ENCODE measurements around the gene ELAVL2.

The ELAVL2 gene

GRCh38 chr9:23648651-23649050, 177.4 kb downstream of the ELAVL2 start:
- no peak overlapping the region for H3K4me3 ChIP-seq (ENCODE audit: low read length)
- no peak for TF ChIP-seq CTCF (conservative IDR thresholded peaks at IDR 0.05; ENCODE audit: low read length)
- DNase-seq (ENCODE audit: low read depth): no peak

- no peak for TF ChIP-seq CTCF (conservative IDR thresholded peaks at IDR 0.05; ENCODE audit: low read length)
- no peak overlapping the region for H3K4me3 ChIP-seq (ENCODE audit: low read length)
- DNase-seq (ENCODE audit: low read depth): no peak
Measured at GRCh38 chr9:23644896-23645295, 181.1 kb downstream of the ELAVL2 start.

- no peak for DNase-seq (ENCODE audit: low read depth)
- TF ChIP-seq CTCF (conservative IDR thresholded peaks at IDR 0.05; ENCODE audit: low read length): no peak
Measured at GRCh38 chr9:23644326-23644725, 181.7 kb downstream of the ELAVL2 start.

GRCh38 chr9:23643656-23644258, 182.3 kb downstream of the ELAVL2 start:
- no peak for TF ChIP-seq CTCF (conservative IDR thresholded peaks at IDR 0.05; ENCODE audit: low read length)
- DNase-seq (ENCODE audit: low read depth): no peak
- H3K4me3 ChIP-seq (ENCODE audit: low read length): no peak overlapping the region

More at GRCh38 chr9:23644326-23644725, 181.7 kb downstream of the ELAVL2 start:
- H3K4me3 ChIP-seq (ENCODE audit: low read length): no peak overlapping the region

Measured in AG10803 (cell line).